SK-N-DZ (cell line): Measurements from ENCODE around the gene SUMO3.

Experiments
- DNase-seq: peaks from one replicate; pipeline ENCODE4 v3.0.0-alpha.2; 2015; ENCODE audit warnings: low spot score

Gene SUMO3

DNA sequence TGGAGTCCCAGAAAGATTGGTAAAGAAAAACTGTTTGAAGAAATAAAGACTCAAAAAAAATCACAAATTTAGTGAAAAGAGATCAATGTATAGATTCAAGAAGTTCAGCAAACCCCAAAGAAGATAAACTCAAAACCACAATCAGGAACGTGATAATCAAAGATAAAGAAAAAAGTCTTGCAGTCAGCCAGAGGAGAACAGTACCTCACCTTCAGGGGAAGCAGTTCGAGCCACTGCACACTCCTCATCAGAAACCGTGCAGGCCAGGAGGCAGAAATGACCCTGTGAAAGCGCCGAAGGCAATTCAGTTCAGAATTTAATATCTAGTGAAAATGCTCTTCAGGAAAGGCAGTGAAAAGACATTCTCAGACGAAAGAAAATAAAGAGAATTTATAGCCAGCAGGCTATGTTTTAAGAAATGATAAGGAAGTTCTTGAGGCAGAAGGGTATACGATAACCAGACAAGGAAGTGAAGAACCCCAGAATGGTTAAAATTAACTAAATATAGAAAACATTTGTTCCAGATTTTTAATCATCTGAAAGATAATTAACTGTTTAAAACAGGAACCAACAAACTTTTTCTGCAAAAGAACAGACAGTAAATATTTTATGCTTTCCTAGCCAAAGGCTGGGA is 13.5 kb upstream of the SUMO3 start:
- no peak for DNase-seq

GRCh38 chr21:44829507-44830092 is 11.7 kb upstream of the SUMO3 start:
- no peak for DNase-seq

- no peak for DNase-seq
These were observed 10.6 kb upstream of the SUMO3 start for GRCh38 chr21:44828362-44829056.

DNA sequence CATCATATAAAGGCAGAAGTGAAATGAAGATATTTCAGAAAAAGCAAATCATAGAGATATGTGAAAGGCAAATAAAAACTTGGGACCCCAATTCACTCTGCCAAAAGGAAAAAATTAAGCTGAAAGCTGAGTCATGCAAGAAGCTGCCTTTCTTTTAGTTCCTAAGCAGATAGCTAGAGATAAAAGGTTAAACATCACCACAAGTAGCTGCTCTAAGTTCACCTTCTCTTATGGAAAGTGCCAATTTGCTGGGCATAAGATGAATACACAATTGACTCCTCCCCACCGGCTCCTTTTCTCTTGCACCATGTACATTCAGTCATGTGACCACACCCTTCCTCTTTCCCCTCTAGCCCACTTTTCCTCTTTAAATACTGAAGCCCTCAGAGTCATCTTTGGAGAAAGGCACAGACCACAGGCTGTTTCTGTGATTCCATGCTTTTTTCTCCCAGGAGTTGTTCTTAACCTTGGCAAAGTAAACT is 5.4 kb upstream of the SUMO3 start:
- DNase-seq, result no peak

DNA sequence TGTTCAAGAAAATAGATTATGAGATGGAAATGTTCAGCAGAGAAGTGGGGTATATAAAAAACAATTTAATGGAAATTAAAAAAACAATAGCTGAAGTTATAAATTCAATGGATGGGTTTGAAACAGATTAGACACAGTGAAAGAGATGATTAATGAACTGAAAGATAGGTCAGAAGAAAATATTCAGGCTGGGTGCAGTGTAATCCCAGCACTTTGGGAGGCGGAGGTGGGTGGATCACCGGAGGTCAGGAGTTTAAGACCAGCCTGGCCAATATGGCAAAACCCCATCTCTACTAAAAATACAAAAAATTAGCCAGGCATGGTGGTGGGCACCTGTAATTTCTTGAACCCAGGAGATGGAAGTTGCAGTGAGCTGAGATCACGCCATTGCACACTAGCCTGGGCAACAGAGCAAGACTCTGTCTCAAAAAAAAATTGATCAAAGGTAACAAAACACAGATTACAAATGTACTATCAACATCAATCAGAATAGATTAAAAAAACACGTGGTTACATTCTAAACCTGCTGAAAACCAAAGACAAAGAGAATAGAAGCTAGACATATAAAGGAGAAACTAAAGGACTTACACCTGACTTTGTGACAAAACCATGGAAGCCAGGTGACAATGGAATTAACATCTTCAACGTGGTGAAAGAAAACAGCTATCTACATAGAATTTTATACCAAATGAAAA is 4.8 kb upstream of the SUMO3 start:
- DNase-seq, result no peak

DNA sequence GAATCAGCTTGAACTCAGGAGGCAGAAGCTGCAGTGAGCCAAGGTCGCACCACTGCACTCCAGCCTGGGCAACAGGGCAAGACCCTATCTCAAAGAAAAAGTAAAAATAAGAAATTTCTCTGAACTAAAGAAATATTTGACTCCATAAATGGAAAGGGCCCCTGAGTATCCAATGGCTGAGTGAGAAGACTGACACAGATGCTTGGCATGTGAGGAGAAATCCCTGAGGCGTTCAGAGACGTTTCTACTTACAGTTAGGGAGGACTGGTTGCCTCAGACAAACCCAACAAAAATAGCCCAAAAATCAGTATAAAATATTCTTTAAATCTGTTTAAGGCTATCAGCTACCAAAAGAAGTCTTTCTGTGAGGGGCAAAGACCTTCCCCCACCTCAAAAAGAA is 3.0 kb upstream of the SUMO3 start:
- no peak for DNase-seq

GRCh38 chr21:44819283-44820243 is 1.7 kb upstream of the SUMO3 start:
- no peak for DNase-seq

DNA sequence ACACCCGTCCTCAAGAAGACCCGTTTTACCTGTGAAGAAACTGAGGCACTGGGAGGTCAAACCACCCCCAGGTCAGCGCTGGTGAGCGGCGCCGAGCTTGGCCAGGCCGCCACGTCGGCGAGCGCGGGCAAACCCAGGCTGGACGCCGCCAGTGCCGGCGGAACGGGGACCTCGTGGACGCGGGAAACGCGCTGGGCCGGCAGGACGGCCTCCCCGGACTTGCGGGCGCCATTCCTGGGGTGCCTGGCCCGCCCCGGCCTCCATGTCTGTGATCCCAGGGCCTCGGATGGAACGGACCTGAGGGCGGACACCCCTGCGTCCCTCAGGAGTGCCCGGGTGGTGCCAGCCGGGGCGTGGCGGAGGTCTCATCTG is 764 bp upstream of the SUMO3 start:
- DNase-seq, result no peak

DNA sequence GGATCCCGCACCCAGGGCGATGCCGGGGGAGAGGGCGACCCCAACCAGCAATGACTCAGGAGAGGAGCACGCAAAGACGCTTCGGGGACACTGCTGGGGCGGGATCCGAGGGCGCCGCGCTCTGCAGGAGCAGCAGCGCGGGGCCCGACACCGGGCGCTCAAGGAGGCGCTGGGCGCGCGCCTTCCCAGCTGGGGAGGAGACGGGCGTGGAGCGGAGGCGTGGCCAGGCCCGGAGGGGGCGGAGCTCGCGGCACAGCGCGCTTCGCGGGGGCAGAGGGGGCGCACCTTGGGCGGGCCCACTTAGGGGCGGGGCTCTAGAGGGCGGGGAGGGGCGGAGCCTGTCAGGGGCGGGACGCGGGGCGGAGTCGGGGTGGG is 369 bp downstream of the SUMO3 start:
- DNase-seq, result peak; percentile 67

GRCh38 chr21:44816761-44817505 is 929 bp downstream of the SUMO3 start:
- DNase-seq, result no peak

DNA sequence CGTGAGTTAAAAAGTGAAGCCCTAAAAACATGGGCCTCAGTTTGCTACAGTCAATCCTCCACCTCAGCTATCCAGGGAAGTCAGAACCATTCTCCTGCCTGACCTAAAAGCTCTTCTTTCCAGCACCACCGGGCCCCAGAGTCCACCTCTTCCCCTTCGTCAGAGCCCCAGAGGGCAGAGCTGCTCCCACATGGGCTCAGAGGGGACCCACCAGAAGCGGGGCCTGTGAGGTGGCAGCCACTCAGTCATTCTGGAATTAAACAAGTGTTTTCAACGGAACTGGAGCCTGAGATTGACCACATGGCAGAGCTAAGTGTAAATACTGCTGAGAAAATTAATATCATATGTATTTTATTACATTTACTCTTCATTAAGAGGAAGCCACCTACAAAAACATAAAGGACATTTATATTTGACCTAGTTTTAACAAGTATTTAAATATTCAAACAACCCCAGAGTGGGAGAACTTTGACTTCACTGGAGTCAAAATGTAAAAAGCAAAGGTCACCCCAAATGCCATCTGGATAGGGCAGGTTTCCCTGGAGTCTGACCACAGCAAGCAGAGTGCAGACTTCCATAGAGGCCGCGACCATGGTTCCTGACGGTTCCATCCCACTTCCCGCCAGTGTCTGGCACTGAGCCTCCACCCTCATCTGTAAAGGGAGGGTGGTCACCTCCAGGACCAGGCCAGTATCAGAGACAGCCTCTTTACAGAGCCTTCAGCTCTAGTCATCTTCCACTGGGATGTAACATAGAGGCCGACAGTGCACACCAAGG is 1.8 kb downstream of the SUMO3 start:
- DNase-seq, result no peak

GRCh38 chr21:44815225-44815624 is 2.6 kb downstream of the SUMO3 start:
- no peak for DNase-seq

- DNase-seq, result no peak
These were observed 3.3 kb downstream of the SUMO3 start for GRCh38 chr21:44814498-44815023.

DNA sequence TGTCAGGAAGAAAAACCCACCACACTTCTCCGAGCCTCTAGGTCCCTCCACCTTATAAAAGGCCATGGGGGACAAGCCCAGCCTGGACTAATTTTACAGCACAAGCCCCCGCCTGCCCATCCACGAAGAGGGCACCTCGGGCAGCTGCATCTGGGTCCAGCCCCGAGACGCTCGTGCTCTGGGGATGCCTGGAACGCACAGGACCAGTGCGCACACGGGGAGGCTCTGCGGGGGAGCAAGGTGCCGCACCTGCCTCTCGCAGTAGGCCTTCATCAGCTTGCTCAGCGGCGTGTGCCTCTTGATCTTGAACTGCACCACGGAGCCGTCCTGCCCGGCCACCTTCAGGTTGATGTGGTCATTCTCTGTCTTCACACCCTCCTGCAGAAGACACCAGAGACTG is 4.1 kb downstream of the SUMO3 start:
- DNase-seq, result no peak

DNA sequence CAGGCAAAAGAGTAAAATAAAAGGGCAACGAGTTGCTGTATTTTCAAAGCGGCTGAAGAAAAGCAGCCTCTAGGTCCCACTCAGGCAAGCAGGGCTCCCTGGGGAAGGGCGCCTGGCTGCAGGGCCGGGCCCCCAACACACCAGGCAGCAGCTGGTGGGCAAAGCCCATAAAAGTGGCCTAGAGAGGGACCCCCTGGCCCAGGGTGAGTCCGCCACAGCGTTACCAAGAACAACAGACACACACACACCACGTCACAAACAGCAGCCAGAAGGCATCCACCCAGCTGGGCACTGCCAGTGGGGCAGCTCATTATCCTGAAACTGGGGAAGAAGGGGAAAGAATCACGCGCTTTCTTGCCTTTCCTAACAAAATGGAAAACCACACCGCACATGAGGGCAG is 4.7 kb downstream of the SUMO3 start:
- DNase-seq, result no peak

DNA sequence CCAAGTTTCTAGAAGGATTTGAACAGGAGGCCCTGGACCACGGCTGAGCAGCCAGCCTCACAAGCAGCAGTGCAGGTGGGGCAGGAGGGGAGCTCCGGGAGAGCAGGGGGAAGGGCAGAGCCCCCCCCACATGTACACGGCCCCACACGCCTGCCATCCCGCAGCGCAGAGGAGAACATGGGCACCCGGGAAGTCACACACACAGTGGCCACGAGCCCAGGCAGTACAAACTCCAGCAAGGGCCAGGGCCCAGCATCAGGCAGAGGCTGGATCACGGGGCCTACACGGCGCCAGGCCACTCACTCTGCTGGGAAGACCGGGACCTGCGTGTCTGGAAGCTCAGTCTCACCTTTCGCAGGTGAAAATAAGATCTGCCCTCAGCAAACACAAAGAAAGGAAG is 5.2 kb downstream of the SUMO3 start:
- no peak for DNase-seq

DNA sequence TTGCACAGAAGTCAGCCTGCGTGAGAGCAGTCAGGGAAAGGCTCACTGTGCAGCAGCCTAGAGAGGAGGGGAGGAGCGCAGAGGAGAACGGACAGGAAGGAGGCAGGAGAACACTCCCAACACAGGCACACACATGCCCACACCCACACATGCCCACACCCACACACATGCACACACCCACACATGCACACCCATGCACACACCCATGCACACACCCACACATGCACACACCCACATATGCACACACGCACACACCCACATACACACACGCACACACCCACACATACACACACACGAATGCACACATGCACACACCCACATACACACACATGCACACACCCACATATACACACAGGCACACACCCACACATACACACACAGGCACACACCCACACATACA is 7.1 kb downstream of the SUMO3 start:
- no peak for DNase-seq

DNA sequence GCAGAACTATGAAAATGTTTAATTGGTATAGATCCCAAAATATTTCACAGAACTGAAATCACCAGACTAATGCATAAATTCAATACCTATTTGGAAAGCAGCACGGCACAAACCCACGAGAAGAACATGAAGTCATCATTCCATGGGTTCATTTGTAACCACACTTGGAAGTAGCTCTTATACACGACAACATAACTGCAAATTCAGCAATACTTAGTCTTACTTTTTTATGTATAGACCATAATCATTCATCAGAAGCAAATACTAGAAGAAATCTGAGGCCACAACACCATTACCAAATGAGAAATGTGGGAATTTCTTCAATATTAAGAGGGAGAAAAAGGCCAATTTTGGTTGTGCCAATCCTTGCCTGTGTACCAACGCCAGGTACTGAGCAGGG is 12.0 kb downstream of the SUMO3 start:
- no peak for DNase-seq

DNA sequence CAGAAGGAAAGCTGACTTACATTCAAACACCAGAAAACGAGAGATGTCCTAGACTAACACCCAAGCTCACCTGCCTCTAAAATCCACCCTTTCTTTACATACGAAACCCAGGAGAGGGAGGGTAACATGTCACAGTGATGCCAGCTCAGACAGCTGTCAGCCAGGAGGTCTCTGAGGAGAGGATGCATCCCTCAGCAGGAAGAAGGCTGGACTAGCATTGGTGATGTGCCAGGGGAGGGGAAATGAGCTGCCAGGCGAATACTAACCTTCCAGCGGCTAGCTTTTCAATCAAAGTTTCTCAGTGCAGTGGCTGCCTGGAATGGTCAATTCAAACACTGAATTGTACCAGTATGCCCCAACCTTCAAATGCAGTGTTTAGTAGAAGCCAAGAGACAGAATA is 12.6 kb downstream of the SUMO3 start:
- DNase-seq, result no peak

- no peak for DNase-seq
These were observed 13.1 kb downstream of the SUMO3 start for GRCh38 chr21:44804762-44805161.
